GM12878 (cell line): ENCODE measurements around the gene ART1. TPM values are rescaled to one million over a fixed set of nuclear protein-coding genes. Genes with fewer than 3 reads are reported as not detected.

Experiments
- ATAC-seq: fragments of 200-7000 bp; cut with Tn5 transposase; 3 replicates; pipeline ENCODE4 v1.9.1; 2020; ENCODE audit warnings: mild to moderate bottlenecking, moderate library complexity
- BruUV-seq: library from RNA; stranded (reverse); fragments of 400-500 nt; replicated peaks from 2 replicates; lab custom pipeline; 2021; lab: Mats Ljungman, UMichigan
- CTCF ChIA-PET: fragments of 300-600 bp; sonication (Branson Sonifier 250); formaldehyde crosslinking; extraction: SDS; loops from one replicate; lab custom pipeline; 2021; ENCODE audit warnings: inconsistent platforms; lab: Yijun Ruan, JAX
- POLR2A ChIA-PET: fragments of 350-600 bp; formaldehyde crosslinking; extraction: SDS; loops from one replicate; lab custom pipeline; 2021; ENCODE audit warnings: inconsistent platforms; lab: Charles Lee
- RAD21 ChIA-PET: fragments of 300-600 bp; sonication (Branson Sonifier 250); formaldehyde crosslinking; loops from one replicate; lab custom pipeline; 2023; ENCODE audit warnings: antibody characterized with exemption; ENCODE audit not compliant: unreplicated experiment; lab: Charles Lee
- SMC1A ChIA-PET: fragments of 300-600 bp; sonication (Branson Sonifier 250); formaldehyde crosslinking; loops from one replicate; lab custom pipeline; 2023; ENCODE audit not compliant: unreplicated experiment, uncharacterized antibody; lab: Charles Lee
- DNase-seq: peaks from one replicate; pipeline ENCODE4 v3.0.0-alpha.2; 2011; ENCODE audit warnings: low read depth, low spot score
- FAIRE-seq: peaks from 3 replicates; lab custom pipeline; 2011; peaks lifted over from hg19 to GRCh38; lab: Jason Lieb, UNC
- H2AFZ ChIP-seq: 2 replicates; pipeline ENCODE4 v1.6.0; 2011; ENCODE audit warnings: low read depth, low read length, control low read depth; ENCODE audit not compliant: control insufficient read depth
- H3K27ac ChIP-seq: 2 replicates; pipeline ENCODE4 v1.5.1; 2011; ENCODE audit warnings: control low read depth; ENCODE audit not compliant: control insufficient read depth, insufficient read depth
- H3K27me3 ChIP-seq, 2 experiments: replicated peaks in 1 of 2; 2 replicates each; pipeline versions ENCODE4 v1.6.0 to v1.6.1; 2011; ENCODE audit warnings: low read length in 1 of 2; ENCODE audit not compliant: control insufficient read depth in 2 of 2, insufficient read depth in 2 of 2
- H3K36me3 ChIP-seq, 2 experiments: 2 replicates each; pipeline ENCODE4 v1.5.1; 2011; ENCODE audit warnings: low read length in 1 of 2; ENCODE audit not compliant: control insufficient read depth in 2 of 2, insufficient read depth in 2 of 2
- H3K4me1 ChIP-seq: 2 replicates; pipeline ENCODE4 v1.6.1; 2011; ENCODE audit warnings: mild to moderate bottlenecking, low read length, moderate library complexity, mixed read lengths; ENCODE audit not compliant: control insufficient read depth, insufficient read depth
- H3K4me2 ChIP-seq: 2 replicates; pipeline ENCODE4 v1.6.0; 2011; ENCODE audit warnings: control low read depth; ENCODE audit not compliant: control insufficient read depth, insufficient read depth
- H3K4me3 ChIP-seq: fragments of 200-600 bp; sonication (generic); 2 replicates; pipeline ENCODE4 v1.5.1; 2016
- H3K79me2 ChIP-seq: 2 replicates; pipeline ENCODE4 v1.6.0; 2011; ENCODE audit warnings: low read length; ENCODE audit not compliant: control insufficient read depth, insufficient read depth
- H3K9ac ChIP-seq: 2 replicates; pipeline ENCODE4 v1.8.0; 2011; ENCODE audit warnings: low read length, control low read depth, mixed read lengths; ENCODE audit not compliant: control insufficient read depth, insufficient read depth
- H3K9me3 ChIP-seq: replicated peaks from 3 replicates; pipeline ENCODE4 v1.5.1; 2011; ENCODE audit warnings: mild to moderate bottlenecking, low read length; ENCODE audit not compliant: control insufficient read depth, insufficient read depth
- H4K20me1 ChIP-seq: 2 replicates; pipeline ENCODE4 v1.6.0; 2011; ENCODE audit not compliant: control insufficient read depth, insufficient read depth
- BCLAF1 ChIP-seq: fragments of 450-650 bp; IDR thresholded peaks from 2 replicates; pipeline ENCODE4 v1.6.1; 2017; ENCODE audit warnings: antibody characterized with exemption, mild to moderate bottlenecking, moderate library complexity
- CBFB ChIP-seq: IDR thresholded peaks from 2 replicates; pipeline ENCODE4 v1.6.1; 2016; ENCODE audit warnings: antibody characterized with exemption, low read depth
- EGR1 ChIP-seq, 2 experiments: IDR thresholded peaks; 1 replicate in 1 of 2; 2 replicates in 1 of 2; pipeline ENCODE4 v1.6.1; 2011 to 2012; ENCODE audit warnings: low read depth in 2 of 2, low read length in 2 of 2, borderline replicate concordance in 1 of 2, mild to moderate bottlenecking in 1 of 2, moderate library complexity in 1 of 2
- JUND ChIP-seq: IDR thresholded peaks from 2 replicates; pipeline ENCODE4 v1.6.1; 2012; ENCODE audit warnings: low read depth, mild to moderate bottlenecking, low read length, improper control_type of control experiment, moderate library complexity
- MEF2B ChIP-seq: fragments of 450-650 bp; IDR thresholded peaks from 2 replicates; pipeline ENCODE4 v1.6.1; 2018; ENCODE audit warnings: mild to moderate bottlenecking, moderate library complexity; ENCODE audit not compliant: partially characterized antibody, poor library complexity, severe bottlenecking
- NRF1 ChIP-seq: conservative IDR thresholded peaks from 2 replicates; pipeline ENCODE4 v1.6.1; 2011; ENCODE audit warnings: mild to moderate bottlenecking, low read depth, low read length, improper control_type of control experiment
- RAD21 ChIP-seq: IDR thresholded peaks from 2 replicates; pipeline ENCODE4 v1.6.1; 2011; ENCODE audit warnings: mild to moderate bottlenecking, low read depth, low read length, moderate library complexity; ENCODE audit not compliant: insufficient read depth
- RBBP5 ChIP-seq: fragments of 200-600 bp; sonication (generic); conservative IDR thresholded peaks from 2 replicates; pipeline ENCODE4 v1.6.1; 2016
- RUNX3 ChIP-seq: IDR thresholded peaks from 2 replicates; pipeline ENCODE4 v1.6.1; 2012; ENCODE audit warnings: low read length, inconsistent platforms
- SMAD5 ChIP-seq: IDR thresholded peaks from 2 replicates; pipeline ENCODE4 v1.6.1; 2016; ENCODE audit warnings: antibody characterized with exemption, low read depth
- SP1 ChIP-seq: IDR thresholded peaks from one replicate; pipeline ENCODE4 v1.6.1; 2011; ENCODE audit warnings: low read depth, low read length
- STAT1 ChIP-seq: fragments of 450-650 bp; conservative IDR thresholded peaks from 2 replicates; pipeline ENCODE4 v1.6.1; 2014; ENCODE audit warnings: antibody characterized with exemption, mild to moderate bottlenecking
- WRNIP1 ChIP-seq: IDR thresholded peaks from 2 replicates; pipeline ENCODE4 v1.6.1; 2011; ENCODE audit warnings: low read depth, low read length, improper control_type of control experiment, borderline replicate concordance
- ZNF24 ChIP-seq: fragments of 450-650 bp; IDR thresholded peaks from 2 replicates; pipeline ENCODE4 v1.6.1; 2017; ENCODE audit warnings: antibody characterized with exemption, mild to moderate bottlenecking
- ZNF384 ChIP-seq: IDR thresholded peaks from 2 replicates; pipeline ENCODE4 v1.6.1; 2012; ENCODE audit warnings: low read depth, mild to moderate bottlenecking, low read length, improper control_type of control experiment, borderline replicate concordance
- WGBS: methylation state at CpG from one replicate; pipeline ENCODE4 v1.1.6; 2016; ENCODE audit warnings: low lambda C conversion rate; ENCODE audit not compliant: insufficient replicate concordance, insufficient coverage; ENCODE audit errors: missing lambda C conversion rate; 5-methylcytosine and 5-hydroxymethylcytosine counted together
- in situ Hi-C: fragments of 300-500 bp; cut with MboI; formaldehyde crosslinking; loops from 9 replicates; pipeline ENCODE4 v1.14.3; 2018; ENCODE audit warnings: mixed read lengths
- intact Hi-C: fragments of 100-400 bp; cut with micrococcal nuclease; formaldehyde crosslinking; loops from one replicate; pipeline ENCODE4 v1.14.2; 2022; ENCODE audit not compliant: unreplicated experiment
- polyA plus RNA-seq, 11 experiments: library from polyadenylated mRNA; depleted of rRNA in 4 of 11; unstranded in 6 of 11; stranded (reverse) in 5 of 11; fragments of >200 nt; fragmentation: Nextera tagmentation in 4 of 11; fragmentation: Illumina TruSeq in 1 of 11; extraction: Ambion mirVana in 4 of 11; extraction: Trizol in 1 of 11; gene quantifications; 1 replicate in 1 of 11; 2 replicates in 10 of 11; pipeline versions ENCODE4 v1.2.1 to v1.2.3, GENCODE V29; 2011 to 2016; ENCODE audit warnings: inconsistent platforms in 2 of 11, missing spikeins in 2 of 11, low read depth in 1 of 11
- total RNA-seq, 4 experiments: library from RNA; depleted of rRNA in 3 of 4; stranded (reverse); fragments of >200 nt in 3 of 4; fragmentation: Illumina TruSeq in 1 of 4; extraction: Trizol in 1 of 4; gene quantifications; 2 replicates each; pipeline versions ENCODE4 v1.2.1 to v1.2.3, GENCODE V29; 2013 to 2021
- TF ChIP-seq, protein P1 (sequence below): fragments of 450-650 bp; conservative IDR thresholded peaks from 2 replicates; pipeline ENCODE4 v1.6.1; 2017; ENCODE audit warnings: mild to moderate bottlenecking, moderate library complexity
- TF ChIP-seq, protein P2 (sequence below): IDR thresholded peaks from 2 replicates; pipeline ENCODE4 v1.6.1; 2012; ENCODE audit warnings: low read depth, low read length, improper control_type of control experiment
- TF ChIP-seq, protein P3 (sequence below): IDR thresholded peaks from 2 replicates; pipeline ENCODE4 v1.6.1; 2011; ENCODE audit warnings: borderline replicate concordance, low read depth, mild to moderate bottlenecking, moderate library complexity, mixed read lengths, low read length; ENCODE audit not compliant: insufficient read depth; ENCODE audit errors: extremely low read length

ART1 gene
- total and polyA plus RNA-seq, 10 of the 15 experiments (the other 5 are each of a cell fraction or from before 2014, with no cell fraction given) = not detected

- CTCF ChIA-PET = interaction anchor here (1.4 kb wide), 1 partner anchor 140 kb away, joined by 3 read pairs; the partner anchor contains the start of gene PGAP2
- WGBS = 90% methylated on average over 7 of the region's 7 CpGs
- Histone ChIP-seq H4K20me1 (no peaks in the 10 kb centered on the region), H3K4me3 (no peak overlapping the region), H2AFZ (no peak overlapping the region), H3K4me1 (no peaks in the 10 kb centered on the region), H3K27ac (no peak overlapping the region), H3K9me3 (no peaks in the 10 kb centered on the region), H3K79me2 (no peaks in the 10 kb centered on the region), H3K9ac (no peak overlapping the region), H3K4me2 (no peak overlapping the region), H3K27me3 (no peaks in the 10 kb centered on the region), H3K36me3 (peaks cover 9 to 17% of the 10 kb centered on the region in 2 experiments)
- RAD21 ChIA-PET = no interaction called here
- POLR2A ChIA-PET = no interaction called here
- intact Hi-C loops = no loop called here
- no TSS peak for BruUV-seq
- DNase-seq (no peak), FAIRE-seq (no peak), ATAC-seq (no peak)
- SMC1A ChIA-PET = no interaction called here
- no peak for TF ChIP-seq WRNIP1
- TF ChIP-seq, protein P1, sequence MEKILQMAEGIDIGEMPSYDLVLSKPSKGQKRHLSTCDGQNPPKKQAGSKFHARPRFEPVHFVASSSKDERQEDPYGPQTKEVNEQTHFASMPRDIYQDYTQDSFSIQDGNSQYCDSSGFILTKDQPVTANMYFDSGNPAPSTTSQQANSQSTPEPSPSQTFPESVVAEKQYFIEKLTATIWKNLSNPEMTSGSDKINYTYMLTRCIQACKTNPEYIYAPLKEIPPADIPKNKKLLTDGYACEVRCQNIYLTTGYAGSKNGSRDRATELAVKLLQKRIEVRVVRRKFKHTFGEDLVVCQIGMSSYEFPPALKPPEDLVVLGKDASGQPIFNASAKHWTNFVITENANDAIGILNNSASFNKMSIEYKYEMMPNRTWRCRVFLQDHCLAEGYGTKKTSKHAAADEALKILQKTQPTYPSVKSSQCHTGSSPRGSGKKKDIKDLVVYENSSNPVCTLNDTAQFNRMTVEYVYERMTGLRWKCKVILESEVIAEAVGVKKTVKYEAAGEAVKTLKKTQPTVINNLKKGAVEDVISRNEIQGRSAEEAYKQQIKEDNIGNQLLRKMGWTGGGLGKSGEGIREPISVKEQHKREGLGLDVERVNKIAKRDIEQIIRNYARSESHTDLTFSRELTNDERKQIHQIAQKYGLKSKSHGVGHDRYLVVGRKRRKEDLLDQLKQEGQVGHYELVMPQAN = no peak
- TF ChIP-seq NRF1 = no peak
- TF ChIP-seq ZNF384 = no peak
- no peak for TF ChIP-seq SP1
- TF ChIP-seq ZNF24 = no peak
- no peak for TF ChIP-seq RBBP5
- no peak for TF ChIP-seq STAT1
- TF ChIP-seq, protein P2, sequence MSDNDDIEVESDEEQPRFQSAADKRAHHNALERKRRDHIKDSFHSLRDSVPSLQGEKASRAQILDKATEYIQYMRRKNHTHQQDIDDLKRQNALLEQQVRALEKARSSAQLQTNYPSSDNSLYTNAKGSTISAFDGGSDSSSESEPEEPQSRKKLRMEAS = no peak
- TF ChIP-seq CBFB = no peak
- TF ChIP-seq SMAD5 = no peak
- no peak for TF ChIP-seq RUNX3
- TF ChIP-seq JUND = no peak
- TF ChIP-seq, protein P3, sequence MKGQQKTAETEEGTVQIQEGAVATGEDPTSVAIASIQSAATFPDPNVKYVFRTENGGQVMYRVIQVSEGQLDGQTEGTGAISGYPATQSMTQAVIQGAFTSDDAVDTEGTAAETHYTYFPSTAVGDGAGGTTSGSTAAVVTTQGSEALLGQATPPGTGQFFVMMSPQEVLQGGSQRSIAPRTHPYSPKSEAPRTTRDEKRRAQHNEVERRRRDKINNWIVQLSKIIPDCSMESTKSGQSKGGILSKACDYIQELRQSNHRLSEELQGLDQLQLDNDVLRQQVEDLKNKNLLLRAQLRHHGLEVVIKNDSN = no peak
- no peak for TF ChIP-seq MEF2B
- no peak for TF ChIP-seq BCLAF1
- no peak for TF ChIP-seq RAD21
- no peak for TF ChIP-seq EGR1 (IDR thresholded peaks at IDR 0.05; ENCODE audit: borderline replicate concordance in 1 of 2, low read depth in 2 of 2, low read length in 2 of 2)
- in situ Hi-C loops = no loop called here
Observed at GRCh38 chr11:3669128-3669527, 24.2 kb downstream of the ART1 start.
